Limb (tissue), 2 donors: ENCODE measurements around the gene DARS1.
"Not testable (repeated sequence)": the region's sequence is repeated elsewhere in the genome, so short reads cannot be mapped to it uniquely, and the experiment has no call there.

Source experiments
- DNase-seq, 2 donors: peaks; one replicate each; pipeline ENCODE4 v3.0.0-alpha.2; 2016; ENCODE audit errors: extremely low spot score in 2 of 2

The DARS1 gene

GRCh38 chr2:135885709-135886108 is 99.7 kb downstream of the DARS1 start:
- DNase-seq = no peak

GRCh38 chr2:135882415-135882814 is 103.0 kb downstream of the DARS1 start:
- DNase-seq = no peak

GRCh38 chr2:135876770-135877169 is 108.7 kb downstream of the DARS1 start:
- DNase-seq = not testable (repeated sequence)

- DNase-seq = peak; percentile 97 to 98
These were observed 109.2 kb downstream of the DARS1 start, which contains the start of gene MCM6 for GRCh38 chr2:135876066-135876711. TSS of gene MCM6 (minus strand) at chr2:135876443. CDS start at chr2:135876365, 78 bp downstream.

- DNase-seq = peak in 1 of 2 donors; percentile 26
These were observed 109.8 kb downstream of the DARS1 start for GRCh38 chr2:135875491-135876065.

GRCh38 chr2:135874777-135875365 is 110.6 kb downstream of the DARS1 start:
- DNase-seq = no peak

- DNase-seq = no peak
These were observed 114.9 kb downstream of the DARS1 start for GRCh38 chr2:135870571-135870970.

- no peak for DNase-seq
These were observed 122.2 kb downstream of the DARS1 start for GRCh38 chr2:135863233-135863632.

GRCh38 chr2:135862718-135863117 is 122.7 kb downstream of the DARS1 start:
- DNase-seq = no peak
